Effector CD8-positive, alpha-beta T cell (primary cell): ENCODE data around the gene HDAC6.
"Not testable (repeated sequence)": the region's sequence is repeated elsewhere in the genome, so short reads cannot be mapped to it uniquely, and the experiment has no call there.

Experiments
- DNase-seq: peaks from one replicate; lab custom pipeline; 2025; lab: John Stamatoyannopoulos, UW

The HDAC6 gene

GRCh38 chrX:48789366-48790220 is 12.3 kb upstream of the HDAC6 start:
- no peak for DNase-seq

DNA sequence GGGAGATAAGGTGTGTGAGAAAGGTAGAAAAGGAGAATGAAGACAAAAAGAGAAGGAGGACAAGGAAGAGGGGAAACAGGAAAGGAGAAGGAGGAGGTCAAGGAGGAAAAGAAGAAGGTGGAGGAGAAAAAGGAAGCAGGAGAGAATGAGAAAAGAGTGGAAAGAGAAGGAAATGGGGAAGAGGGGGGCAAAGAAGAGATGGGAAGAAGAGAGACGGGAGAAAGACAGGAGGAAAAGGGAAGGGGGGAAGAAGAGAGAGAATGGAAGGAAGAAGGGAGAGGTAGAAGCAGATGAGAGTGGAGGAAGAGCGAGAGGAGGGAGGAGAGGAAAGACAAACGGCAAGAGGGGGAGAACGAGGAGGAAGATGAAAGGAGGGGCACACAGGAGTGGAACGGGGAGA is 11.4 kb upstream of the HDAC6 start:
- no peak for DNase-seq

DNA sequence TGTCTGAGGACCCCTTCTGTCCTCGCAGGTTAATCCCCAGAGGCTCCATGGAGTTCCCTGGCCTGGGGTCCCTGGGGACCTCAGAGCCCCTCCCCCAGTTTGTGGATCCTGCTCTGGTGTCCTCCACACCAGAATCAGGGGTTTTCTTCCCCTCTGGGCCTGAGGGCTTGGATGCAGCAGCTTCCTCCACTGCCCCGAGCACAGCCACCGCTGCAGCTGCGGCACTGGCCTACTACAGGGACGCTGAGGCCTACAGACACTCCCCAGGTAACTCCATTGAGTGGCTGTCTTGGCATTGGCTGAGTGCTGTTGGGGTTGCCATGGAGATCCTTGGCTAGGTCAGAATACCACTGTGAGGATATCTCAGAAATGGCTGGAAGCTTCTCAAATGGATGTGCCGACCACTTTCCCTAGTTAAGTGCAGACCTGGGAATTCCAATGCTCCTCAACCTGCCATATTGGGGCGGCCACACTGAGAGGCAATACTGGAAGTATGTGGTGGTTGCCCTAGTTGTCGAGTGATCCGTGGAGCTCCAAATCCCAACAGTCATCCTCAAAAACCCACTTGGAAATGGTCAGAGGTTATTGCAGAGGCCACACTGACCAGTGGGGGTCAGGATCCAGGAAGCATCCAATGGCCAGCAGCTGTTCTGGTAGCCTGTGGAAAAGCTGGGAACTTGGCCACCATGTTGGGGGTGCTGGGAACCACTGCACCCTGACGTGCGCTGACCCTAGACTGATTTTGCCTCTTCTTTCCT is 10.6 kb upstream of the HDAC6 start:
- DNase-seq: no peak

GRCh38 chrX:48792219-48792618 is 9.6 kb upstream of the HDAC6 start:
- no peak for DNase-seq

GRCh38 chrX:48793935-48794334 is 7.9 kb upstream of the HDAC6 start:
- DNase-seq: no peak

DNA sequence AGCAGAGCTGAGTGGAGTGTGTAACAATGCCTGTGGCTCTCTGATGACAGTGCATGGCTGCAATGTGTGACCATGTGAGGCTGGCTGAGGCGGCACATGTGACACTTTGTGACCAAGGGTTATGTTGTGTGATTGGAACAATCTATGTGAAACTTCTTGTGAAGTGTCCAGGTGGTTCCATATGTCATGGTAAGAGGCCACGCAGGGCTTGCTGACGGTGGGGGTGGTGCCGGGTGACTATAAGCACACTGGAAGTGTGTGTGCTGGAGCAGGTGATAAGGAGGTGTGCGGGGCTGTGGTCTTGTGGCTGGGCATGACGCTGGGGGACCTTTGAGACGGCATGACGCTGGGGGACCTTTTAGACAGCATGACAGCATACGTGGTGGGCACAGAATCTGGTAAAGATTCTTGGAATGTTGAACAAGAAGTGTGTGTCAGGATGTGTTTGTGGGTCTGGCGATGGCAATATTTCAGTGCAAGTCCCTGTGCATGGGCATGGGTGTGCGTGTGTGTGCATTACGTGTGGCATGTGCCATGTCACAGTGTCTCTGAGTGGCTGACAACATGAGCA is 7.4 kb upstream of the HDAC6 start:
- no peak for DNase-seq

DNA sequence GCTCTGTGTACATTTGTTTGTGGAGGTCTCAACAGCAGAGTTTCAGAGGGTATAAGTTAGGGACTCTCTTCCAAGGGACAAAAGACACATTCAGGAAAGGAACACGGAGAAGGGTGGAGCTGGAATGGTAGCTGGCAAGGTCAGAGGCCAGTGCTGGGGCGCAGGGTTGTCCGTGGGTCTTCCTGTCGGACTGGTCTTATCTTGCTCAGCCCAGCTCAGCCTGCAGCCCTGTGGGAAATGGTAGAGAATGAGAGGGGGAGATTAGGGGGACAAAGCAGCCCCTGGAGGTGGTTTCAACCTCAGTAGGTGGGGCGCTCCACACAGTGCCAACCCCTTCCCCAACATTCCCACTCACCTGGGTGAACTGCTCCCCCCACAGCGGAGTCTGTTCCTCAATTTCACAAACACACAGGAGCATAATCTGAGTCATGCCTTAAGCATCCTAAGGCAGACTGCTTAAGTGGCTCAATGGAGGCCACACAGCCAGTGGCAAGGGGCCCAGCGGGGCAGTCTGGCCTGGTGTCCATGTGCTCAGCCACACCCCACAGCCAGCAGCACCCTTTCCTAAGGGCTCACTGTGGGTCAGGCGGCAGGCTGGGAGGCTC is 6.9 kb upstream of the HDAC6 start:
- DNase-seq: no peak

- DNase-seq: no peak
These were observed 3.5 kb upstream of the HDAC6 start for GRCh38 chrX:48798318-48798717.

GRCh38 chrX:48800574-48801279 is 1.1 kb upstream of the HDAC6 start:
- no peak for DNase-seq

DNA sequence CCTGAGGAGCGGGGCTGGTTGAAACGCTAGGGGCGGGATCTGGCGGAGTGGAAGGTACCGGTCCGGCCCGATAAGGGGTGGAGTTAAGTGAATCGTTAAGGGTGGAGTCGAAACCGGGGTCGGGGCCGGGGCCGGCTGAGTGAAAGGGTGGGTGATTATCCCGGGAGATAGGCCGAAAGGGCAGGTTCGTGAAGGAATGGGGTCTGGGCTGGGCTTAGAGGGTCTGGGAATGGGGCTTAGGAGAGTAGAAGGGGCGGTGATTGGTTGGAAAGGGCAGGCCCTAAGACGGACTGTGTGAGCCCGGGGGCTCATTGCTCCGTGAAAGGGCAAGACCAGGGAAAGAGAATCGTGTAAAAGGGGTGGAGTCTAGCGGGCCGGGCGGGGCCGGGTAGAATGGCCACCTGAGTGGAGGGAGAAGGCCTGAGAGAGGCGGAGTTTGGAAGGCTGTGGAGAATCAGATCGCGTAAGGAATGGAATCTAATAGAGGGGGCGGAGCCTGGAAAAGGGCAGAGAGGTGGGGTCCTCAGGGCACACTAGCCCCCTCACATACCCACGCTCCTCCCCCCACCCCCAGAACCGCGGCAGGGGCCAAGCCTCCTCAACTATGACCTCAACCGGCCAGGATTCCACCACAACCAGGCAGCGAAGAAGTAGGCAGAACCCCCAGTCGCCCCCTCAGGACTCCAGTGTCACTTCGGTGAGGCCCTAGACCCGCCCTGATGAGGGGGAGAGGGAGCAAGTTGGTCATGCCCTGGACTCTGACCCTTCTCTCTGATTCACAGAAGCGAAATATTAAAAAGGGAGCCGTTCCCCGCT is 430 bp downstream of the HDAC6 start:
- peak; percentile 45 for DNase-seq

DNA sequence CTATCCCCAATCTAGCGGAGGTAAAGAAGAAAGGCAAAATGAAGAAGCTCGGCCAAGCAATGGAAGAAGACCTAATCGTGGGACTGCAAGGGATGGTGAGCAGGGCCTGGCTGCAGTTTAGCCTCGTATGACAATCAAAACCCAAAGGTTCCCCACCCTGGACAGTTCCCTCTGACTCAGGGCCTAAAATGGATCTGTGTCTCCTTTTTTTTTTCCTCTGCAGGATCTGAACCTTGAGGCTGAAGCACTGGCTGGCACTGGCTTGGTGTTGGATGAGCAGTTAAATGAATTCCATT is 986 bp downstream of the HDAC6 start:
- DNase-seq: no peak

- no peak for DNase-seq
These were observed 4.2 kb downstream of the HDAC6 start for GRCh38 chrX:48806081-48806480.

DNA sequence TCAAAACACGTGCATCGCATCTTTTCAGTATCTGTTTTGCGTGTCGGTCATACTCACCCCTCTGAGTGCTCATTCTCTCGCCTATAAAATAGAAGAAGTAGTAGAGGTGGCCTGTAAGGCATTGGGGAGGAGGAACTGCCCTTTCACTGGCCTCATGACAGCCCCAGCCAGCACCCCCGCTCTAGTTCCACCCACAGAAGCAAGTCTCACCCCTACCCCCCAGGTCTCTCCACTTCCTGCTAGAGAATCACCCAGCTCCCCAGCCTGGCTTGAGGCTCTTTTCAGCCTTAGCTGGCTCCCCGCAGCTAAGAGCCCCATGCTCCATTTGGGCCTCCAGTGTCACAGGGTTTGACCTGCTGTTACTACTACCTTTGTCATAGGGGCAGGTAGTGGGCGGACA is 11.8 kb downstream of the HDAC6 start:
- no peak for DNase-seq

DNA sequence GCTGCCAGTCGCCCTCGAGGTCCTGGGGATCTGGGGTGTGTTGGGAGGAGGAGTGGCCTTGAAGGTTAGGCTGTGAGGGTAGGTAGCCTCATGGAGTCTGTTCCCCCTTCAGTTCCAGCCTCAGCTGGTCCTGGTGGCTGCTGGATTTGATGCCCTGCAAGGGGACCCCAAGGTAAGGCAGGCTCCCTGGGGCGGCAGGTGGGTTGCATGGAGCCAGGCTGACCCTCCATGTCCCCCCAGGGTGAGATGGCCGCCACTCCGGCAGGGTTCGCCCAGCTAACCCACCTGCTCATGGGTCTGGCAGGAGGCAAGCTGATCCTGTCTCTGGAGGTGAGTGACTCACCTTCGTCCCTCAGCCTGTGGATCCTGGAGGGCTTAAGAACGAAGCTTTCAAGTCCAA is 12.9 kb downstream of the HDAC6 start:
- no peak for DNase-seq

- no peak for DNase-seq
These were observed 13.4 kb downstream of the HDAC6 start for GRCh38 chrX:48815266-48815665.

DNA sequence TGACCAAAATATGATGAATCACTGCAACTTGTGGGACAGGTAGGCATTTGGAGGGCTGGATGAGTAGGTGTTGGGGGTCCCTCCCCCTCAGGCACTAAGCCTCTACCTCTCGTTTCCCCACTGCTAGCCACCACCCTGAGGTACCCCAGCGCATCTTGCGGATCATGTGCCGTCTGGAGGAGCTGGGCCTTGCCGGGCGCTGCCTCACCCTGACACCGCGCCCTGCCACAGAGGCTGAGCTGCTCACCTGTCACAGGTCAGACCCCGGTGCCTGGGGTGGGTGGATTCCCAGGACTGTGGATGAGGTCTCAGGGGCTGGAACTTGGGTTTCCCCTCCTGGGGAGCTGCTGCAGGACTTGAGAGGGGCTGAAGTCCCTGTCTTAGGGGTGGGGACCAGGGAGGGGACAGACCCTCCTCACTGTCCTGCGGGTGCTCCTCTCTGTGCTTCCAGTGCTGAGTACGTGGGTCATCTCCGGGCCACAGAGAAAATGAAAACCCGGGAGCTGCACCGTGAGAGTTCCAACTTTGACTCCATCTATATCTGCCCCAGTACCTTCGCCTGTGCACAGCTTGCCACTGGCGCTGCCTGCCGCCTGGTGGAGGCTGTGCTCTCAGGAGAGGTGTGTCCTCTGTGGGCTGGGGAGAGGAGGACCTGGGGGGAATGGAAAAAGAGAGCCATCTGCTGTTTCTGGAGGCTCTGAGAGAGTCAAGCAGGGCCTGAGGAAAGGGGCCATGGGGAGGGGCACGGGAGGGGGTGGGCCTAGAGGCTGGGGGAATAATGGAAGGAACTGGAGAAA is 14.3 kb downstream of the HDAC6 start:
- DNase-seq: no peak

- no peak for DNase-seq
These were observed 16.2 kb downstream of the HDAC6 start for GRCh38 chrX:48818098-48818497.

DNA sequence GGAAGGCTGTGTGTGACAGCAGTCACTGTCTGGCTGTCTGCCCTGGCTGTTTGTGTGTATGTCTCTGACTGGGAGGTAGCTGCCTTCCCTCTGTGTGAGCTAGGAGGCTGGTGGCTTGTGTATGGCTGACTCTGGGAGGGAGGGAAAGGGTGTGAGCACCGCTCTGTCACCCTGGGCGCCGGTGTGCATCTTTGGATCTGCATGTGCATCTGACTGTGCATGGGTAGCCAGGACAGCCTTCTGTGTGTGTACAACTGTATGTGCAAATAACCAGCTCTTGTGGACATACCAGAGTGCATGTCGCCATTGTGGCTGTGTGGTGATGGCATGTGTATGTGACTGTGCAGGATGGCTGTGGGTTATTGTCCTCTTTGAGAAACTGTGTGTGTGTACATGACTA is 17.0 kb downstream of the HDAC6 start:
- no peak for DNase-seq

DNA sequence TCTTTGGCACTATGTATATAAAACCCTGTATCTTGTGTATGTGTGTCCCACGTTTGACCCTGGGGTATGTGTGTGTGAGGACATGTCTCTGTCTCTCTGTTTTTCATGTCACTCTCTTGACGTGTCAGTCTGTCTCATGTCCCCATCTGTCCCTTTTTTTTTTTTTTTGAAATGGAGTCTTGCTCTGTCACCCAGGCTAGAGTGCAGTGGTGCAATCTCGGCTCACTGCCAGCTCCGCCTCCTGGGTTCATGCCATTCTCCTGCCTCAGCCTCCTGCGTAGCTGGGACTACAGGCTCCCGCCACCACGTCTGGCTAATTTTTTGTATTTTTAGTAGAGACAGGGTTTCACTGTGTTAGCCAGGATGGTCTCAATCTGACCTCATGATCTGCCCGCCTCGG is 17.5 kb downstream of the HDAC6 start:
- DNase-seq: not testable (repeated sequence)

- DNase-seq: no peak
These were observed 21.2 kb downstream of the HDAC6 start for GRCh38 chrX:48823053-48823452.
